GM23248 (cell line): Measurements from ENCODE around the gene PNPLA2.
A peak's percentile ranks its signal among the peaks of the same experiment; 100 is the strongest.

Experiments
- EZH2 ChIP-seq: fragments of 200-600 bp; sonication (generic); IDR thresholded peaks from 2 replicates; pipeline ENCODE4 v1.6.1; 2018; ENCODE audit warnings: antibody characterized with exemption, mild to moderate bottlenecking; ENCODE audit not compliant: insufficient read depth, poor library complexity, severe bottlenecking
- EZH2phosphoT487 ChIP-seq: fragments of 200-600 bp; sonication (generic); IDR thresholded peaks from 2 replicates; pipeline ENCODE4 v1.6.1; 2018; ENCODE audit warnings: antibody characterized with exemption, moderate library complexity, mild to moderate bottlenecking, low read depth; ENCODE audit not compliant: insufficient read depth

DNA sequence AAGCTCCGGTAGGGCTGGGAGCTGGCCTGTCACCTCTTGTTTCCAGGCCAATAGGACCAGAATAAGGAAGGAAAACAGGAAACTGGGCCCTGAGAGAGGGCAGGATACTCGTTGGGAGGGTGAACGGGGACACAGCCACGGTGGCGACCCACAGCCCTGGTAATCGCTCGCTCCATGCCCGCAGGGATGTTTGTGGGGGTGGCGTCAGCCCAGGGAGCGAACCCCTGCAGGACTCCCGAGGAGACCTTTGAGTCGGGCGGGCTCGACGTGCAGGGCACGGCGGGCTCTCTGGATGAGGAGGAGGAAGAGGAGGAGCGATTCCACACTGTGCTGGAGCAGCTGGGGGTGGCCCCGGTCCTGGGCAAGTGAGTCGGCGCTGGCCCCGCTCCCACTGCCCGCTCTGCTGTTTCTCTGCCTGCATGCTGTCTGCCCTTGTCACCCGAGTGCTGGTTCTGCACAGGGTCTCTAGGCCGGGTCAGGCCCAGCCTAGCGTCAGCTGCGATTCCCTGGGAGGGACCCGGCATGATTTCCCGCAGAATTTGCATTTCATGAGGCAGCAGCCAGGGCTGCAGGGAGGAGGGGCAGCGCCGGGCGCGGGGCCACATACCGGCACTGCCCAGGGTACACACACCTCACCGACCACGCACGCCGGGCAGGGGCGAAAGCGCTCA, 10.6 kb downstream of the PNPLA2 start:
- TF ChIP-seq EZH2 (peak; percentile 21), EZH2phosphoT487 (no peak)
